Measurements from ENCODE around the gene RIT2. TPM values are rescaled to one million over a fixed set of nuclear protein-coding genes. Genes with fewer than 3 reads are reported as not detected.

RIT2 gene
- total RNA-seq, 1 experiment from 2014 or later: 1.5 TPM

- Mint-ChIP-seq H3K27me3 (ENCODE audit: low read depth) (no peaks in the 10 kb centered on the region), H3K9me3 (0 out of 2 replicates have a peak, but pooled peaks cover 4% of the 10 kb centered on the region), H3K4me3 (no peak overlapping the region), H3K36me3 (no peaks in the 10 kb centered on the region), H3K4me1 (0 out of 2 replicates have a peak, but pooled peaks cover 1% of the 10 kb centered on the region), H3K27ac (no peak overlapping the region)
- CTCF ChIA-PET: no interaction called here
- POLR2A ChIA-PET: no interaction called here
- TF ChIP-seq ZBTB43 (CRISPR knock-in tag; IDR thresholded peaks at IDR 0.05) (no peak), OVOL2 (CRISPR knock-in tag; IDR thresholded peaks at IDR 0.05; ENCODE audit: borderline replicate concordance) (no peak), GABPB1 (CRISPR knock-in tag; IDR thresholded peaks at IDR 0.05) (no peak), ATF6 (CRISPR knock-in tag; IDR thresholded peaks at IDR 0.05) (no peak), ESRRA (CRISPR knock-in tag; IDR thresholded peaks at IDR 0.05; ENCODE audit: borderline replicate concordance) (no peak), ZNF263 (CRISPR knock-in tag; IDR thresholded peaks at IDR 0.05; ENCODE audit: low read depth) (no peak), ZNF138 (CRISPR knock-in tag; conservative IDR thresholded peaks at IDR 0.05) (no peak), NR3C1 (CRISPR knock-in tag; conservative IDR thresholded peaks at IDR 0.05; ENCODE audit: low read depth) (no peak), PRRX2 (CRISPR knock-in tag; IDR thresholded peaks at IDR 0.05) (no peak), STAT6 (CRISPR knock-in tag; conservative IDR thresholded peaks at IDR 0.05; ENCODE audit: low read depth) (no peak), CBFB (CRISPR knock-in tag; IDR thresholded peaks at IDR 0.05; ENCODE audit: low read depth) (no peak), RELA (CRISPR knock-in tag; IDR thresholded peaks at IDR 0.05; ENCODE audit: borderline replicate concordance) (no peak), AFF4 (CRISPR knock-in tag; IDR thresholded peaks at IDR 0.05; ENCODE audit: borderline replicate concordance) (no peak), MXD4 (CRISPR knock-in tag; IDR thresholded peaks at IDR 0.05; ENCODE audit: borderline replicate concordance) (no peak), ZNF416 (CRISPR knock-in tag; IDR thresholded peaks at IDR 0.05) (no peak)
- no peak for DNase-seq (ENCODE audit: low spot score)
- ATAC-seq: no peak
These were observed 146.1 kb downstream of the RIT2 start for GRCh38 chr18:42969366-42969765.

- CTCF ChIA-PET: no interaction called here
- peaks cover 6% of the 10 kb centered on the region; the same call in 1 of the 2 replicates for H3K4me1 Mint-ChIP-seq
These were observed 154.2 kb downstream of the RIT2 start for GRCh38 chr18:42961298-42961697.

More at GRCh38 chr18:42961298-42961697, 154.2 kb downstream of the RIT2 start:
- Mint-ChIP-seq H3K9me3 (peaks cover 3% of the 10 kb centered on the region; the same call in 1 of the 2 replicates), H3K27ac (no peak overlapping the region), H3K36me3 (no peaks in the 10 kb centered on the region), H3K27me3 (ENCODE audit: low read depth) (no peaks in the 10 kb centered on the region), H3K4me3 (no peak overlapping the region)
- DNase-seq (ENCODE audit: low spot score) (no peak), ATAC-seq (no peak)
- no peak for TF ChIP-seq ESRRA (CRISPR knock-in tag; IDR thresholded peaks at IDR 0.05; ENCODE audit: borderline replicate concordance)
- no peak for TF ChIP-seq E2F4 (CRISPR knock-in tag; IDR thresholded peaks at IDR 0.05; ENCODE audit: borderline replicate concordance, low read depth)
- TF ChIP-seq E2F1 (CRISPR knock-in tag; IDR thresholded peaks at IDR 0.05): no peak
- POLR2A ChIA-PET: no interaction called here

Data from WTC11 (cell line).